Measurements from ENCODE around the gene CFAP45.

CFAP45 gene

GRCh38 chr1:159841749-159842148, 58.2 kb downstream of the CFAP45 start:
- Mint-ChIP-seq H3K27ac (no peak overlapping the region), H3K4me3 (no peak overlapping the region), H3K27me3 (peaks cover 24% of the 10 kb centered on the region), H3K9me3 (no peaks in the 10 kb centered on the region), H3K4me1 (no peaks in the 10 kb centered on the region), H3K36me3 (peaks cover 3% of the 10 kb centered on the region)
- ATAC-seq (ENCODE audit: low read depth) (no peak), DNase-seq (ENCODE audit: low spot score in 2 of 2) (no peak)

- Mint-ChIP-seq H3K4me3 (no peak overlapping the region), H3K27ac (no peak overlapping the region), H3K4me1 (no peaks in the 10 kb centered on the region), H3K9me3 (no peaks in the 10 kb centered on the region), H3K36me3 (no peaks in the 10 kb centered on the region), H3K27me3 (peaks cover 11% of the 10 kb centered on the region)
- ATAC-seq (ENCODE audit: low read depth) (no peak), DNase-seq (ENCODE audit: low spot score in 2 of 2) (no peak)
Observed at GRCh38 chr1:159839116-159839849, 60.7 kb downstream of the CFAP45 start.

- ATAC-seq (ENCODE audit: low read depth): no peak
- DNase-seq (ENCODE audit: low spot score in 2 of 2): no peak
- no peak overlapping the region for H3K27ac Mint-ChIP-seq
- H3K4me1 Mint-ChIP-seq: no peaks in the 10 kb centered on the region
- H3K9me3 Mint-ChIP-seq: no peaks in the 10 kb centered on the region
- H3K36me3 Mint-ChIP-seq: no peaks in the 10 kb centered on the region
- H3K4me3 Mint-ChIP-seq: no peak overlapping the region
- peaks cover 10% of the 10 kb centered on the region for H3K27me3 Mint-ChIP-seq
Observed at GRCh38 chr1:159838715-159839114, 61.2 kb downstream of the CFAP45 start.

- peaks cover 4% of the 10 kb centered on the region for H3K27me3 Mint-ChIP-seq
- ATAC-seq (ENCODE audit: low read depth) (no peak), DNase-seq (ENCODE audit: low spot score in 2 of 2) (no peak)
- H3K4me1 Mint-ChIP-seq: no peaks in the 10 kb centered on the region
- no peak overlapping the region for H3K4me3 Mint-ChIP-seq
- H3K36me3 Mint-ChIP-seq: no peaks in the 10 kb centered on the region
- H3K9me3 Mint-ChIP-seq: no peaks in the 10 kb centered on the region
- H3K27ac Mint-ChIP-seq: no peak overlapping the region
Observed at GRCh38 chr1:159835862-159836525, 64.0 kb downstream of the CFAP45 start.

GRCh38 chr1:159835356-159835755, 64.6 kb downstream of the CFAP45 start:
- ATAC-seq (ENCODE audit: low read depth): no peak
- Mint-ChIP-seq H3K9me3 (no peaks in the 10 kb centered on the region), H3K4me1 (no peaks in the 10 kb centered on the region), H3K27ac (no peak overlapping the region), H3K36me3 (no peaks in the 10 kb centered on the region), H3K4me3 (no peak overlapping the region), H3K27me3 (peaks cover 4% of the 10 kb centered on the region)
- DNase-seq (ENCODE audit: low spot score in 2 of 2): no peak

- no peaks in the 10 kb centered on the region for H3K9me3 Mint-ChIP-seq
- H3K27me3 Mint-ChIP-seq: peaks cover 11% of the 10 kb centered on the region
- H3K4me1 Mint-ChIP-seq: peaks cover 6% of the 10 kb centered on the region
- no peaks in the 10 kb centered on the region for H3K36me3 Mint-ChIP-seq
- DNase-seq (ENCODE audit: low spot score in 2 of 2) (no peak), ATAC-seq (ENCODE audit: low read depth) (no peak)
- H3K4me3 Mint-ChIP-seq: no peak overlapping the region
- no peak overlapping the region for H3K27ac Mint-ChIP-seq
Observed at GRCh38 chr1:159832309-159832708, 67.7 kb downstream of the CFAP45 start.

- peaks cover 11% of the 10 kb centered on the region for H3K27me3 Mint-ChIP-seq
- DNase-seq (ENCODE audit: low spot score in 2 of 2) (no peak), ATAC-seq (ENCODE audit: low read depth) (no peak)
- H3K27ac Mint-ChIP-seq: no peak overlapping the region
- H3K4me3 Mint-ChIP-seq: no peak overlapping the region
- H3K36me3 Mint-ChIP-seq: no peaks in the 10 kb centered on the region
- H3K9me3 Mint-ChIP-seq: no peaks in the 10 kb centered on the region
- peaks cover 6% of the 10 kb centered on the region for H3K4me1 Mint-ChIP-seq
Observed at GRCh38 chr1:159831412-159832141, 68.4 kb downstream of the CFAP45 start.

- peaks cover 14% of the 10 kb centered on the region for H3K27me3 Mint-ChIP-seq
- H3K27ac Mint-ChIP-seq: no peak overlapping the region
- no peaks in the 10 kb centered on the region for H3K9me3 Mint-ChIP-seq
- ATAC-seq (ENCODE audit: low read depth): no peak
- no peak overlapping the region for H3K4me3 Mint-ChIP-seq
- no peaks in the 10 kb centered on the region for H3K36me3 Mint-ChIP-seq
- no peak for DNase-seq (ENCODE audit: low spot score in 2 of 2)
- H3K4me1 Mint-ChIP-seq: peaks cover 12% of the 10 kb centered on the region
Observed at GRCh38 chr1:159830722-159831121, 69.2 kb downstream of the CFAP45 start.

- H3K4me1 Mint-ChIP-seq: peaks cover 12% of the 10 kb centered on the region
- ATAC-seq (ENCODE audit: low read depth) (no peak), DNase-seq (ENCODE audit: low spot score in 2 of 2) (no peak)
- H3K4me3 Mint-ChIP-seq: no peak overlapping the region
- no peaks in the 10 kb centered on the region for H3K9me3 Mint-ChIP-seq
- no peak overlapping the region for H3K27ac Mint-ChIP-seq
- peaks cover 19% of the 10 kb centered on the region for H3K27me3 Mint-ChIP-seq
- no peaks in the 10 kb centered on the region for H3K36me3 Mint-ChIP-seq
Observed at GRCh38 chr1:159829822-159830465, 70.0 kb downstream of the CFAP45 start.

- H3K36me3 Mint-ChIP-seq: no peaks in the 10 kb centered on the region
- no peak overlapping the region for H3K4me3 Mint-ChIP-seq
- no peaks in the 10 kb centered on the region for H3K9me3 Mint-ChIP-seq
- peaks cover 21% of the 10 kb centered on the region for H3K27me3 Mint-ChIP-seq
- peak; percentile 99 for ATAC-seq (ENCODE audit: low read depth)
- H3K27ac Mint-ChIP-seq: no peak overlapping the region
- DNase-seq (ENCODE audit: low spot score in 2 of 2): peak; percentile 25 to 35
- H3K4me1 Mint-ChIP-seq: peaks cover 12% of the 10 kb centered on the region
Observed at GRCh38 chr1:159829273-159829634, 70.7 kb downstream of the CFAP45 start.

- peaks cover 12% of the 10 kb centered on the region for H3K4me1 Mint-ChIP-seq
- no peak overlapping the region for H3K4me3 Mint-ChIP-seq
- ATAC-seq (ENCODE audit: low read depth) (no peak), DNase-seq (ENCODE audit: low spot score in 2 of 2) (no peak)
- H3K27ac Mint-ChIP-seq: no peak overlapping the region
- H3K27me3 Mint-ChIP-seq: peaks cover 22% of the 10 kb centered on the region
- no peaks in the 10 kb centered on the region for H3K36me3 Mint-ChIP-seq
- no peaks in the 10 kb centered on the region for H3K9me3 Mint-ChIP-seq
Observed at GRCh38 chr1:159828581-159829272, 71.2 kb downstream of the CFAP45 start.

- DNase-seq (ENCODE audit: low spot score in 2 of 2) (no peak), ATAC-seq (ENCODE audit: low read depth) (no peak)
- H3K4me1 Mint-ChIP-seq: peaks cover 12% of the 10 kb centered on the region
- no peaks in the 10 kb centered on the region for H3K36me3 Mint-ChIP-seq
- no peak overlapping the region for H3K4me3 Mint-ChIP-seq
- H3K27me3 Mint-ChIP-seq: peaks cover 23% of the 10 kb centered on the region
- H3K27ac Mint-ChIP-seq: no peak overlapping the region
- no peaks in the 10 kb centered on the region for H3K9me3 Mint-ChIP-seq
Observed at GRCh38 chr1:159828176-159828575, 71.8 kb downstream of the CFAP45 start.

- no peaks in the 10 kb centered on the region for H3K9me3 Mint-ChIP-seq
- H3K27ac Mint-ChIP-seq: no peak overlapping the region
- no peak overlapping the region for H3K4me3 Mint-ChIP-seq
- H3K4me1 Mint-ChIP-seq: peaks cover 12% of the 10 kb centered on the region
- ATAC-seq (ENCODE audit: low read depth) (no peak), DNase-seq (ENCODE audit: low spot score in 2 of 2) (no peak)
- H3K36me3 Mint-ChIP-seq: no peaks in the 10 kb centered on the region
- peaks cover 24% of the 10 kb centered on the region for H3K27me3 Mint-ChIP-seq
Observed at GRCh38 chr1:159827549-159827948, 72.4 kb downstream of the CFAP45 start.
